ENCODE data around the gene GABRB3.

The GABRB3 gene

DNA sequence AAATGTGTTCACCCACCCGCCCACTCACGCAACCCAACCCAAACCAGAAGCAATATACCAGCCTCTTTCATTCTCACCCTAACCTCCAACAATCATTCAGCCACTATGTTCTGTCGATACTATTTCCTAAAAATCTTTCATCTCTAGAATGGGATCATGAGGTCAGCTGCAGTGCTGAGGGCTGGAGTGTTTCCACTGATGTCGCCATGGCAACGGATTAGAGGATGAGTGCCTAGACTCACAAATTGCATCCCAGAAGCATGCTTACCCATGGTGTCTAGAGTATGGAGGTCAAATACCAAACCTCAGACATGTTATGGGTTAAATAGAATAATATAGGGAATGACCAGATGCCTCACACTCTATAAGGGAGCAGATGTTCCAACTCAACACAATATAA, 138.5 kb downstream of the GABRB3 start:
- no peak overlapping the region for H3K4me3 ChIP-seq (ENCODE audit: severe bottlenecking)
- no peak for ATAC-seq (ENCODE audit: low read depth)
- no peak for DNase-seq (ENCODE audit: low spot score)
- H3K27me3 ChIP-seq (ENCODE audit: insufficient read depth, poor library complexity, severe bottlenecking), result peaks cover 3% of the 10 kb centered on the region
- no peaks in the 10 kb centered on the region for H3K36me3 ChIP-seq (ENCODE audit: low read depth)
- TF ChIP-seq, protein P1, sequence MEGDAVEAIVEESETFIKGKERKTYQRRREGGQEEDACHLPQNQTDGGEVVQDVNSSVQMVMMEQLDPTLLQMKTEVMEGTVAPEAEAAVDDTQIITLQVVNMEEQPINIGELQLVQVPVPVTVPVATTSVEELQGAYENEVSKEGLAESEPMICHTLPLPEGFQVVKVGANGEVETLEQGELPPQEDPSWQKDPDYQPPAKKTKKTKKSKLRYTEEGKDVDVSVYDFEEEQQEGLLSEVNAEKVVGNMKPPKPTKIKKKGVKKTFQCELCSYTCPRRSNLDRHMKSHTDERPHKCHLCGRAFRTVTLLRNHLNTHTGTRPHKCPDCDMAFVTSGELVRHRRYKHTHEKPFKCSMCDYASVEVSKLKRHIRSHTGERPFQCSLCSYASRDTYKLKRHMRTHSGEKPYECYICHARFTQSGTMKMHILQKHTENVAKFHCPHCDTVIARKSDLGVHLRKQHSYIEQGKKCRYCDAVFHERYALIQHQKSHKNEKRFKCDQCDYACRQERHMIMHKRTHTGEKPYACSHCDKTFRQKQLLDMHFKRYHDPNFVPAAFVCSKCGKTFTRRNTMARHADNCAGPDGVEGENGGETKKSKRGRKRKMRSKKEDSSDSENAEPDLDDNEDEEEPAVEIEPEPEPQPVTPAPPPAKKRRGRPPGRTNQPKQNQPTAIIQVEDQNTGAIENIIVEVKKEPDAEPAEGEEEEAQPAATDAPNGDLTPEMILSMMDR (IDR thresholded peaks at IDR 0.05; ENCODE audit: poor library complexity, severe bottlenecking), result no peak
- H3K27ac ChIP-seq (ENCODE audit: poor library complexity, severe bottlenecking), result no peak overlapping the region
- H3K4me1 ChIP-seq (ENCODE audit: insufficient read depth, poor library complexity, severe bottlenecking), result no peaks in the 10 kb centered on the region
- peaks cover 2% of the 10 kb centered on the region for H3K9me3 ChIP-seq (ENCODE audit: severe bottlenecking)

DNA sequence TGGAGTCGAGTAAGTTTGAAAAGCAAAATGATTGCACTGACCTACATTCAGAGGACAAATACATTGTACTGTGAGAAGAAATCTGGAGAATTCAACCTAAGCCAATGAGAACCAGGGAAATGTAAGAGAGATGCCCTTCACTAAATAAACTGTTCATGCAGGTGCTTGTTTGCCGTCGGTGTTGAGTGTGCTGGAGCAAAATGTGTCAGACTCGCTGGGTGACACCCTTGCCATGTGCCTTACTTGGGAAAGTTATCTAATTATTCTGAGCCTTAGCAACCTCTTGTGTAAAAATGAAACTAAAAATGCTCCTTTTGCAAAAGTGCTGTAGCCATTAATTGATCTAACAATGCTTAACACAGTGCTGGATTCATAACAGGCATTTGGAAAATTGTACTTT, 140.4 kb downstream of the GABRB3 start:
- Histone ChIP-seq H3K4me3 (ENCODE audit: severe bottlenecking) (no peak overlapping the region), H3K27me3 (ENCODE audit: insufficient read depth, poor library complexity, severe bottlenecking) (peaks cover 3% of the 10 kb centered on the region), H3K36me3 (ENCODE audit: low read depth) (no peaks in the 10 kb centered on the region), H3K27ac (ENCODE audit: poor library complexity, severe bottlenecking) (no peak overlapping the region), H3K9me3 (ENCODE audit: severe bottlenecking) (peaks cover 2% of the 10 kb centered on the region), H3K4me1 (ENCODE audit: insufficient read depth, poor library complexity, severe bottlenecking) (no peaks in the 10 kb centered on the region)
- ATAC-seq (ENCODE audit: low read depth), result no peak
- TF ChIP-seq, protein P1 (IDR thresholded peaks at IDR 0.05; ENCODE audit: poor library complexity, severe bottlenecking), result no peak
- DNase-seq (ENCODE audit: low spot score), result no peak

DNA sequence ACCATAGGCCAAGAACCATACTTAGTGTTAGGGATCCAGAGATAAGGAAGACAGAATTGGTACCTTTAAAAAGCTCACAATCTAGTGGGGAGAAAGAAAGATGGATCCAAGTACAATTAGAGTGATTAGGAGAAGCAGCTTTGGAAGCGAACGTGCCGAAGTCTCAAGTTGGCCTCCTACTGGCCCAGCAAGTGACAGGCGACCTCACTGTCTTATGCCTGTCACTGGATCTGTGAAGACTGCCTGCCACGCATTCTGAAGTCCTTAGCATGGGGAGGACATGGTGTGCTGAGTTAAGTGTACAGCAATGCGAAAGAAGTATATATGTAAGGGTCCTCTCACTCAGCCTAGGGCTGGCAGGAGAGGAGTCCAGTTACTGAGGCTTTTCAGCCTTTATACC, 141.0 kb downstream of the GABRB3 start:
- Histone ChIP-seq H3K9me3 (ENCODE audit: severe bottlenecking) (peaks cover 2% of the 10 kb centered on the region), H3K4me1 (ENCODE audit: insufficient read depth, poor library complexity, severe bottlenecking) (no peaks in the 10 kb centered on the region), H3K27ac (ENCODE audit: poor library complexity, severe bottlenecking) (no peak overlapping the region), H3K27me3 (ENCODE audit: insufficient read depth, poor library complexity, severe bottlenecking) (peaks cover 3% of the 10 kb centered on the region), H3K4me3 (ENCODE audit: severe bottlenecking) (no peak overlapping the region), H3K36me3 (ENCODE audit: low read depth) (no peaks in the 10 kb centered on the region)
- TF ChIP-seq, protein P1 (IDR thresholded peaks at IDR 0.05; ENCODE audit: poor library complexity, severe bottlenecking), result no peak
- ATAC-seq (ENCODE audit: low read depth) (no peak), DNase-seq (ENCODE audit: low spot score) (no peak)

DNA sequence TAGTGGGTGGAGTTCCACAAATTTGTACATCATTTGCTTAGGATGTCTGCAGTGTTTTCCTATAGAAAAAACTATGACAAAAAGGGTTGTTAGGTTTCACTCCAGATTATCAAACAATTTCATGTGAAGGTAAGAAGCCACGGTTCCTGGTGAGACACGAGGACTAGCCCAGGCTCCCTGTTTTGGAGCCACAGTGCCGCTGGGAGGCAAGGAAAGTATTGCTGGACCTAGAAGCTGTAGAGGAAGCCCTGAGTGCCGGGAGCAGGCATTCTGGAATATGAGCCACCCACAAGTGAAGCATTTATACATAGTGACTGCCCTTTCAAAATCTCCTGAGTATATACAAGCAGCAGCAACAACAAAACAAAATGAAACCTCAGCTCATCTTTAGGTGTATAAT, 142.0 kb downstream of the GABRB3 start:
- no peak for DNase-seq (ENCODE audit: low spot score)
- Histone ChIP-seq H3K36me3 (ENCODE audit: low read depth) (no peaks in the 10 kb centered on the region), H3K27me3 (ENCODE audit: insufficient read depth, poor library complexity, severe bottlenecking) (peaks cover 3% of the 10 kb centered on the region), H3K27ac (ENCODE audit: poor library complexity, severe bottlenecking) (no peak overlapping the region), H3K4me1 (ENCODE audit: insufficient read depth, poor library complexity, severe bottlenecking) (no peaks in the 10 kb centered on the region), H3K9me3 (ENCODE audit: severe bottlenecking) (peaks cover 2% of the 10 kb centered on the region), H3K4me3 (ENCODE audit: severe bottlenecking) (no peak overlapping the region)
- TF ChIP-seq, protein P1 (IDR thresholded peaks at IDR 0.05; ENCODE audit: poor library complexity, severe bottlenecking), result no peak
- no peak for ATAC-seq (ENCODE audit: low read depth)

DNA sequence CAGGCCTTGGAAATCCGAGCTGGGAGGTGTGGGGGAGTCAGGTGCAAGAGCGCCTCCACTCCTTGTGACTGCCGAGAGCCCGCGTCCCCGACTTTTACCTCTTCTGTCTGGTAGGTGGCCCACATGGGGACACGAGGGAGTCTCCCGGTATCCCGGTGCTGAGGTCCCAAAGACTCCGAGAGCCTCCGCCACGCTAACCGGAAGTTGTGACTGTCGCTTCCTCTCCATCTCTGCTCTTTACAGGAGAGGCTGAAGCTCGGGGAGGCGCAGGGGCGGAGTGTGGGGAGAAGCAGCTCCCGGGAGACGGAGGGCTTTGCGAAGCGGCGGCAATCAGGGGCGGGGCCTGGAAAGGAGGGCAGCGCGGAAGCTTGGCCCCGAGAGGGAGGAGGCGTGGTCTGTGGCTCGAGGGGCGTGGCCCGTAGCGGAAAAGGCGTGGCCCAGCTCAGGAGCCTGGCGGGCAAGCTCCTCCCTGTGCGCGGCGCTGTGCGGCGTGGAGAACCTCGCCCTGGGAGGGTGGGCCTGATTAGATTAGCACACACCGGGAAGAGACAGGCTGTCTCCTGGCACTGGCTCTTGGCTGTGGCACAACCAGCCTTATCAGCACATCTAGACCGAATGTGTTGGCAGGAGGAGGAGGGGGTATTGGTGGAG, 143.9 kb downstream of the GABRB3 start:
- TF ChIP-seq, protein P1 (IDR thresholded peaks at IDR 0.05; ENCODE audit: poor library complexity, severe bottlenecking), result no peak
- ATAC-seq (ENCODE audit: low read depth), result no peak
- Histone ChIP-seq H3K27ac (ENCODE audit: poor library complexity, severe bottlenecking) (no peak overlapping the region), H3K9me3 (ENCODE audit: severe bottlenecking) (no peaks in the 10 kb centered on the region), H3K4me1 (ENCODE audit: insufficient read depth, poor library complexity, severe bottlenecking) (no peaks in the 10 kb centered on the region), H3K27me3 (ENCODE audit: insufficient read depth, poor library complexity, severe bottlenecking) (peaks cover 3% of the 10 kb centered on the region), H3K36me3 (ENCODE audit: low read depth) (no peaks in the 10 kb centered on the region), H3K4me3 (ENCODE audit: severe bottlenecking) (no peak overlapping the region)
- DNase-seq (ENCODE audit: low spot score), result no peak

Data from RWPE2 (cell line).